Spleen (tissue), 11 donors: ENCODE measurements around the gene HMG20B. TPM values are rescaled to one million over a fixed set of nuclear protein-coding genes. Genes with fewer than 3 reads are reported as not detected.

Experiments used
- DNase-seq: peaks from one replicate; pipeline ENCODE4 v3.0.0-alpha.2; 2020
- H3K27ac ChIP-seq, 8 donors: fragments of 200-600 bp; sonication (generic) in 7 of 8; 1 replicate in 4 of 8; 2 replicates in 4 of 8; pipeline versions ENCODE4 v1.5.0 to v1.8.0; 2016 to 2021; ENCODE audit warnings: inconsistent platforms in 4 of 8, mild to moderate bottlenecking in 4 of 8, moderate library complexity in 1 of 8
- H3K27me3 ChIP-seq, 7 donors: fragments of 200-600 bp; sonication (generic) in 6 of 7; replicated peaks in 1 of 7; 1 replicate in 4 of 7; 2 replicates in 3 of 7; pipeline versions ENCODE4 v1.5.0 to v1.8.0; 2016 to 2021; ENCODE audit warnings: inconsistent platforms in 3 of 7, mild to moderate bottlenecking in 1 of 7
- H3K36me3 ChIP-seq, 6 donors: fragments of 200-600 bp; sonication (generic) in 5 of 6; 1 replicate in 4 of 6; 2 replicates in 2 of 6; pipeline versions ENCODE4 v1.5.0 to v1.8.0; 2016 to 2021; ENCODE audit warnings: inconsistent platforms in 2 of 6
- H3K4me1 ChIP-seq, 6 donors: fragments of 200-600 bp; sonication (generic) in 5 of 6; 1 replicate in 3 of 6; 2 replicates in 3 of 6; pipeline versions ENCODE4 v1.5.0 to v1.8.0; 2016 to 2021; ENCODE audit warnings: inconsistent platforms in 3 of 6
- H3K4me3 ChIP-seq, 8 donors: fragments of 200-600 bp; sonication (generic) in 7 of 8; 1 replicate in 4 of 8; 2 replicates in 4 of 8; pipeline versions ENCODE4 v1.5.0 to v1.8.0; 2016 to 2021; ENCODE audit warnings: inconsistent platforms in 4 of 8, mild to moderate bottlenecking in 4 of 8, moderate library complexity in 2 of 8
- H3K9me3 ChIP-seq, 8 donors: fragments of 200-600 bp; sonication (generic) in 7 of 8; 1 replicate in 4 of 8; 2 replicates in 4 of 8; pipeline versions ENCODE4 v1.5.0 to v1.8.0; 2016 to 2021; ENCODE audit warnings: inconsistent platforms in 4 of 8
- CTCF ChIP-seq, 11 experiments: fragments of 200-600 bp in 7 of 11; fragments of 450-650 bp in 4 of 11; sonication (generic) in 4 of 11; IDR thresholded peaks in 8 of 11; conservative IDR thresholded peaks in 3 of 11; 1 replicate in 7 of 11; 2 replicates in 4 of 11; pipeline versions ENCODE4 v1.4.0 to v1.8.0; 2016 to 2021; ENCODE audit warnings: antibody characterized with exemption in 11 of 11, inconsistent platforms in 4 of 11, mild to moderate bottlenecking in 1 of 11
- POLR2A ChIP-seq, 3 donors: fragments of 450-650 bp; IDR thresholded peaks; one replicate each; pipeline ENCODE4 v1.5.1; 2017; ENCODE audit warnings: antibody characterized with exemption in 3 of 3, mild to moderate bottlenecking in 1 of 3
- POLR2AphosphoS5 ChIP-seq, 3 donors: sonication (generic); formaldehyde crosslinking; IDR thresholded peaks; one replicate each; pipeline ENCODE4 v1.5.1; 2017; ENCODE audit warnings: antibody characterized with exemption in 3 of 3
- WGBS, 5 donors: extraction: QIAGEN DNeasy Blood & Tissue Kit in 3 of 5; methylation state at CpG; one replicate each; pipeline versions ENCODE4 v1.1.5 to v1.1.7; 2013 to 2018; 5-methylcytosine and 5-hydroxymethylcytosine counted together
- intact Hi-C: fragments of 100-400 bp; cut with DNase I; formaldehyde crosslinking; loops from one replicate; pipeline ENCODE4 v1.15.0; 2023; ENCODE audit warnings: low total_unique reads
- polyA plus RNA-seq, 3 donors: library from polyadenylated mRNA; stranded (reverse); fragments of 200-250 nt; gene quantifications; one replicate each; pipeline ENCODE4 v1.2.1, GENCODE V29; 2013
- total RNA-seq, 7 donors: library from RNA; depleted of rRNA in 3 of 7; stranded (reverse); fragments of >200 nt in 3 of 7; fragmentation: NEBNext Ultra II Directional in 4 of 7; extraction: Animal tissue kit (Norgen Biotek cat#: 25700) in 4 of 7; gene quantifications; one replicate each; pipeline versions ENCODE4 v1.1.0 to v1.2.1, GENCODE V29; 2016 to 2021
- donor health status: healthy with polysubstance abuse.
- donor health status: DM: no; HTN: no; CAD: no; lungs with moderate emphysema.
- donor health status: DM: no; HTN: no; CAD: no.
- donor health status: Bipolar disorder and iron deficiency.
- donor health status: healthy.
- donor health status: DM: no; HTN: no; CAD: no.
- donor health status: DM: yes; HTN: yes; CAD: no.

The HMG20B gene
- total and polyA plus RNA-seq, 10 donors: 49.4 to 82.2 (median 65.8) TPM

- intact Hi-C loops: no loop called here
- no peak overlapping the region for H3K4me3 ChIP-seq
- H3K9me3 ChIP-seq: no peaks in the 10 kb centered on the region
- no peak overlapping the region for H3K27ac ChIP-seq
- no peak for DNase-seq
- H3K36me3 ChIP-seq: peaks cover 0 to 58% (median 42%) of the 10 kb centered on the region in 6 donors
- TF ChIP-seq POLR2A (IDR thresholded peaks at IDR 0.05) (no peak), CTCF (IDR thresholded peaks at IDR 0.05 in 8 of 11, conservative IDR thresholded peaks at IDR 0.05 in 3 of 11) (no peak), POLR2AphosphoS5 (IDR thresholded peaks at IDR 0.05) (no peak)
- WGBS, 5 donors: 92 to 96% (median 93%) methylated on average over 34 of the region's 34 CpGs
- H3K4me1 ChIP-seq: peaks cover 12 to 49% (median 34%) of the 10 kb centered on the region in 6 donors
- H3K27me3 ChIP-seq: no peaks in the 10 kb centered on the region
Observed at GRCh38 chr19:3623716-3624115, 51.0 kb downstream of the HMG20B start.

GRCh38 chr19:3625996-3626472 is 53.3 kb downstream of the HMG20B start:
- Histone ChIP-seq H3K27me3 (no peaks in the 10 kb centered on the region), H3K36me3 (peaks cover 0 to 44% (median 24%) of the 10 kb centered on the region in 6 donors), H3K4me3 (peak overlapping the region; percentile 90 to 100 (median 99)), H3K27ac (peak overlapping the region in 7 of 8 donors; percentile 86 to 98 (median 93)), H3K4me1 (peaks cover 12 to 40% (median 32%) of the 10 kb centered on the region in 6 donors), H3K9me3 (no peaks in the 10 kb centered on the region)
- TF ChIP-seq CTCF (IDR thresholded peaks at IDR 0.05 in 8 of 11, conservative IDR thresholded peaks at IDR 0.05 in 3 of 11) (no peak), POLR2A (IDR thresholded peaks at IDR 0.05) (no peak), POLR2AphosphoS5 (IDR thresholded peaks at IDR 0.05) (no peak)
- intact Hi-C loops: no loop called here
- WGBS, 5 donors: 1 to 2% (median 2%) methylated on average over 21 of the region's 21 CpGs
- DNase-seq: no peak

GRCh38 chr19:3626473-3627350 is 54.0 kb downstream of the HMG20B start, which contains the start of gene CACTIN:
TSS of gene CACTIN (minus strand) at chr19:3626790. CDS start at chr19:3626762, 28 bp downstream.
- no peaks in the 10 kb centered on the region for H3K9me3 ChIP-seq
- peak within 1 kb of the TSS; percentile 86 to 98 (median 93) for H3K27ac ChIP-seq
- intact Hi-C loops: no loop called here
- peak in 3 of 11 experiments; percentile 21 to 46 (median 26) for TF ChIP-seq CTCF (IDR thresholded peaks at IDR 0.05 in 8 of 11, conservative IDR thresholded peaks at IDR 0.05 in 3 of 11)
- TF ChIP-seq POLR2AphosphoS5 (IDR thresholded peaks at IDR 0.05): peak; percentile 93 to 96 (median 94)
- peak in 2 of 3 donors; percentile 57 to 78 for TF ChIP-seq POLR2A (IDR thresholded peaks at IDR 0.05)
- H3K4me3 ChIP-seq: peak within 1 kb of the TSS; percentile 90 to 100 (median 99)
- H3K27me3 ChIP-seq: no peaks in the 10 kb centered on the region
- H3K36me3 ChIP-seq: peaks cover 0 to 44% (median 24%) of the 10 kb centered on the region in 6 donors
- WGBS, 5 donors: 0 to 1% (median 0%) methylated on average over 24 to 80 of the region's 80 CpGs
- peaks cover 12 to 40% (median 32%) of the 10 kb centered on the region in 6 donors for H3K4me1 ChIP-seq
- peak; percentile 100 for DNase-seq

GRCh38 chr19:3627351-3627723 is 54.6 kb downstream of the HMG20B start:
- WGBS, 5 donors: 60 to 68% (median 64%) methylated on average over 7 of the region's 7 CpGs
- H3K27me3 ChIP-seq: no peaks in the 10 kb centered on the region
- H3K27ac ChIP-seq: peak overlapping the region in 6 of 8 donors; percentile 89 to 98 (median 93)
- no peak for DNase-seq
- intact Hi-C loops: no loop called here
- H3K9me3 ChIP-seq: no peaks in the 10 kb centered on the region
- peaks cover 0 to 44% (median 26%) of the 10 kb centered on the region in 6 donors for H3K36me3 ChIP-seq
- peak overlapping the region in 5 of 8 donors; percentile 93 to 100 (median 99) for H3K4me3 ChIP-seq
- TF ChIP-seq POLR2AphosphoS5 (IDR thresholded peaks at IDR 0.05) (no peak), CTCF (IDR thresholded peaks at IDR 0.05 in 8 of 11, conservative IDR thresholded peaks at IDR 0.05 in 3 of 11) (no peak), POLR2A (IDR thresholded peaks at IDR 0.05) (no peak)
- peaks cover 12 to 40% (median 32%) of the 10 kb centered on the region in 6 donors for H3K4me1 ChIP-seq
